Adrenal gland (tissue), 5 donors: ENCODE results near the gene AQP10.

Experiments used
- POLR2A ChIP-seq, 2 donors: fragments of 450-650 bp; IDR thresholded peaks; one replicate each; pipeline ENCODE4 v1.6.1; 2017; ENCODE audit warnings: antibody characterized with exemption in 2 of 2, mild to moderate bottlenecking in 2 of 2, moderate library complexity in 1 of 2
- TF ChIP-seq, protein P1 (sequence below), 6 experiments: fragments of 450-650 bp in 4 of 6; fragments of 200-600 bp in 2 of 6; sonication (generic) in 1 of 6; IDR thresholded peaks; 1 replicate in 5 of 6; 2 replicates in 1 of 6; pipeline versions ENCODE4 v1.5.1 to v1.8.0; 2016 to 2021; ENCODE audit warnings: antibody characterized with exemption in 6 of 6, mild to moderate bottlenecking in 2 of 6, moderate library complexity in 1 of 6
- donor health status: DM: no; HTN: no; CAD: no.

DNA sequence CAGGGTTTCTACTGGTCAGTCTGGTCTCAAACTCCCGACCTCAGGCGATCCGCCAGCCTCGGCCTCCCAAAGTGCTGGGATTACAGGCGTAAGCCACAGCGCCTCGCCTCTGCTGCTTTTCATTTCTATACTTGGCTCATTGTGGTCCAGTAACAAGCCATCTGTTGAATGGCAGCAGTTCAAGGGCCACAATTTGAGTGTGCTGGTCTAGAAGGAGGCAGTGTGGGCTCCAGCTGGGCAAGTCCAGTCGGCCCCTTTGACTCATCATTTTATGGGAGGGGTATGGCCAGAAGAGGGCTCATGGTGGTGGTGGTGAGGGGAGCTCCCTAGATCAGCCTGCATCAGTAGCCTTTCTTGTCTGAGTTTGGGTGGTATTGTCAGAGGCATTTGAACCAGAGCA is 37.6 kb downstream of the AQP10 start:
- no peak for TF ChIP-seq POLR2A (IDR thresholded peaks at IDR 0.05)
- TF ChIP-seq, protein P1, sequence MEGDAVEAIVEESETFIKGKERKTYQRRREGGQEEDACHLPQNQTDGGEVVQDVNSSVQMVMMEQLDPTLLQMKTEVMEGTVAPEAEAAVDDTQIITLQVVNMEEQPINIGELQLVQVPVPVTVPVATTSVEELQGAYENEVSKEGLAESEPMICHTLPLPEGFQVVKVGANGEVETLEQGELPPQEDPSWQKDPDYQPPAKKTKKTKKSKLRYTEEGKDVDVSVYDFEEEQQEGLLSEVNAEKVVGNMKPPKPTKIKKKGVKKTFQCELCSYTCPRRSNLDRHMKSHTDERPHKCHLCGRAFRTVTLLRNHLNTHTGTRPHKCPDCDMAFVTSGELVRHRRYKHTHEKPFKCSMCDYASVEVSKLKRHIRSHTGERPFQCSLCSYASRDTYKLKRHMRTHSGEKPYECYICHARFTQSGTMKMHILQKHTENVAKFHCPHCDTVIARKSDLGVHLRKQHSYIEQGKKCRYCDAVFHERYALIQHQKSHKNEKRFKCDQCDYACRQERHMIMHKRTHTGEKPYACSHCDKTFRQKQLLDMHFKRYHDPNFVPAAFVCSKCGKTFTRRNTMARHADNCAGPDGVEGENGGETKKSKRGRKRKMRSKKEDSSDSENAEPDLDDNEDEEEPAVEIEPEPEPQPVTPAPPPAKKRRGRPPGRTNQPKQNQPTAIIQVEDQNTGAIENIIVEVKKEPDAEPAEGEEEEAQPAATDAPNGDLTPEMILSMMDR (IDR thresholded peaks at IDR 0.05), result no peak
